Posterior vena cava (tissue), 2 donors: ENCODE results near the gene AGPAT2. TPM values are rescaled to one million over a fixed set of nuclear protein-coding genes. Genes with fewer than 3 reads are reported as not detected.

Experiments
- DNase-seq: peaks from one replicate; pipeline ENCODE4 v3.0.0-alpha.2; 2020; ENCODE audit warnings: low spot score
- intact Hi-C, 2 donors: fragments of 100-400 bp; cut with DNase I; formaldehyde crosslinking; loops; one replicate each; pipeline versions ENCODE4 v1.14.1 to v1.14.2; 2022 to 2023
- total RNA-seq, 2 donors: library from RNA; stranded (reverse); fragmentation: NEBNext Ultra II Directional; extraction: Animal tissue kit (Norgen Biotek cat#: 25700); gene quantifications; one replicate each; pipeline ENCODE4 v1.2.1, GENCODE V29; 2021
- donor health status: DM: yes; HTN: yes; CAD: no.
- donor health status: DM: yes; HTN: yes; CAD: no.

AGPAT2 gene
- total RNA-seq, 2 donors from 2014 or later, result 27.1 to 28.8 TPM

DNA sequence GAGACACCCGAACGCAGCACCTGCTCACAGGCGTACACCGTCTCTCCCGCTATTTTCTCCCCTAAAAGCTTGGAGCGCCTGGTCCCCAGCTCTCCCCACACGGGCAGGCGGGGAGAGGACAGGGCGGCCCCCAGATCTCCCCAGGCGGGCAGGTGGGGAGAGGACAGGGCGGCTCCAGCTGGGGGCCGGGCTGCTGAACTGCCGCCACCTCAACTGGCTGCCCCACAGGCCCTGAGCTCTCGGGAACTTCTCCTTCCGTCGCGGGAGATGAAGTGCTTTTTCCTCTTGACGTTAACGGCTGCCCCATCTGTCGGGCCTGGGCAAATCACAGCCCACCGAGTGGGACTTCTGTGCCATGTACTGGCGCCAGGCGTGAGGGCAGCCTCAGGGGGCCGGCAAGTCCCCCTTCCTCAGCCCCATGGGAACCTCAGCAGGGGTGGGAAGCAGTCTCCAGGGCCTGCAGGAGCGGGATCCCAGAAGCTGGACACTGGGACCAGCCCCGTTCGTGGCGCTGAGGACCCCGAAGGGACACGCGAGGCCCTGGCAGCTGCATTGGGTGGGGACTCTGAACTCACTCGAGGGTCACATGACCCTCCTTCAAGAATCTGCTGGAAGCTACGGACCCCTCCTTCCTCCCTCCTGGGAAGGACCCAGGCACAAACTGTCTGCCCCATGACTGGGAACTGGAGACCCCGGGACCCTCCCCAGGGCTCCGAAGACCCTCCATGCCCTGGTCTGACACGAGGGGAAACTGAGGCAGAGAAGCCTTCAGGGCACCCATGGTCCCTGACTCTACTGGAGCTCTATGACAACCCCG, 30.3 kb downstream of the AGPAT2 start:
- intact Hi-C loops, result no loop called here
- no peak for DNase-seq

DNA sequence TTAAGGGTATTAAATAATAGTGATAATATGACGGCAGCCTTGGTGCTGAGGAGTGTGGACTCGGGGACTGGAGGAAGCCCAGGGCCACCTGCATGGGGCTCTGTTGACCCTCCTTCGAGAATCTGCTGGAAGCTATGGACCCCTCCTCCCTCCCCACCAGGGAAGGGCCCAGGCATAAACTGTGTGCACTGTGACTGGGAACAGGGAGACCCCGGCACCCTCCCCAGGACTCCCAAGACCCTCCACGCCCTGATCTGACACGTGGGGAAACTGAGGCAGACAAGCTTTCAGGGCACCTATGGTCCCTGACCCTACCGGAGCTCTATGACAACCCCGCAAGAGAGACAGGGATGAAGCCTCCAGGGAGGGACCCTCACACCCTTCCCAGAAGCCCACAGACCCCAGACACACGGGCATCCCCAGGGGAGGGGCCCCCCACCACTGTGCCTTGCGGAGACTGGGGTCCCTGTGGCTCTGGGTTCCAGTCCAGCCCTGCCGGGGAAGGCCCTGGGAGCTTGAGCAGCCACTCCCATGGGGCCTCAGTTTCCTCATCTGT, 31.0 kb downstream of the AGPAT2 start:
- intact Hi-C loops, result no loop called here
- no peak for DNase-seq

DNA sequence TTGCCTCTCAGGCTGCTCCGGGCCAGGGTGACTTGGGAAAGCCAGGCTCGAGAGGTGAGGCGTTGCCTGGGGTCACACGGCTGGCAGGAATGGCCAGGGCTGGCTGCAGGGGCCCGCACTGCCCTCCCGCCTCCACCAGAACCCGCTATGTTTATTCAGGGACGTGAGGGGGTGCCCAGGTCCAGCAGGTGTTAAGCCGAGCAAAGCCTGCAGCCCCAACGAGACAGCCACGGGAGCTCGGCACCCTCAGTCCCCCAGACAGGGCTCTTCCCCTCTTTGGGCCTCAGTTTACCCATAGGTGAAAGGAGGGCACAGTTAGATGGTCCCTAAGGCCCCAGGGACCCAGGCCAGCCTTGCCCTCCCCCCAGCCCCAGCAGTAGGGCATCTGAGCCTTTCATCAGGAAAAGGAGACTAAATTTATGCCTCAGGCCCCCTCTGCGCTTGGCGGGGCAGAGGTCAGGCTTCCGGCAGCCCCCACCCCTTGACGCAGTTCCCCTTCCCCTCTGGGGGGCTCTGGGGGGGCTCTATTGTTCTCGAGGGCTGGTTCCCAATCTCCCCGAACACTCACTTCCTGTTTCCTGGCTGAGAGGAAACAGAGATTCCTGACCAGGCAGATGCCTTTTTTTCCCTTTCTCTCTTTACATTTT, 31.6 kb downstream of the AGPAT2 start:
- intact Hi-C loops, result no loop called here
- no peak for DNase-seq

DNA sequence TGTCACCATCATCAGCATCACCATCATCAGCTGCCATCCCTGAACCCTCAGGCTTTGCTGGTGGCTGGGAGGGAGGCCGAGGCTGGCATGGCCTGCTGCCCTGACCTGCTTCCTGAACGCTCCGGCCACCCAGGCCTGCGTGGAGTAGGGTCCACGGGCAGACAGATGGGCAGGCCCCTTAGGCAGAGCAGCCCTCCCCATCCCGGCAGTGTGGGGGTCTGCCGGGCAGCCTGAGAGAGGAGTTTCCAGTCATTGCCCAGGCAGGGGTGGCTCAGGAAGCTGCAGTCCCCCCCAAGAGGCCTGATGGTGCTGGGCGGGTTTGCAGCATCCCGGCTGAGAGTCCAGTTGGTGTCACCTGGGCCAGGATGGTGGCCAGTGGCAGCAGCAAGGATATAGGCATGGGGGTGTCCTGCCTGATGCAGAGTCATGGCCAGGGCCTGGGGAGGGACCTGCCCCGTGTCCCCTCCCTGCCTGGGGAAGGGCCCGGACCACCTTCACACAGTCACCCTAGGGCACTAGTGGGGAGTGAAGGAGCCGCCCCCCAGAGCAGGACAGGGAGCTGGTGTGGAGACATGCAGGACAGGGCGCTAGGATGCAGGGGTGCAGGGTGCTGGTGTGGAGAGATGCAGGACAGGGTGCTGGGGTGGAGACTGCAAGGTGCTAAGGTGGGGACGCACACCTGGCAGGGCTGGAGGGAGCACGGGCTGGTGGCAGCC, 32.3 kb downstream of the AGPAT2 start:
- no peak for DNase-seq
- intact Hi-C loops, result no loop called here

DNA sequence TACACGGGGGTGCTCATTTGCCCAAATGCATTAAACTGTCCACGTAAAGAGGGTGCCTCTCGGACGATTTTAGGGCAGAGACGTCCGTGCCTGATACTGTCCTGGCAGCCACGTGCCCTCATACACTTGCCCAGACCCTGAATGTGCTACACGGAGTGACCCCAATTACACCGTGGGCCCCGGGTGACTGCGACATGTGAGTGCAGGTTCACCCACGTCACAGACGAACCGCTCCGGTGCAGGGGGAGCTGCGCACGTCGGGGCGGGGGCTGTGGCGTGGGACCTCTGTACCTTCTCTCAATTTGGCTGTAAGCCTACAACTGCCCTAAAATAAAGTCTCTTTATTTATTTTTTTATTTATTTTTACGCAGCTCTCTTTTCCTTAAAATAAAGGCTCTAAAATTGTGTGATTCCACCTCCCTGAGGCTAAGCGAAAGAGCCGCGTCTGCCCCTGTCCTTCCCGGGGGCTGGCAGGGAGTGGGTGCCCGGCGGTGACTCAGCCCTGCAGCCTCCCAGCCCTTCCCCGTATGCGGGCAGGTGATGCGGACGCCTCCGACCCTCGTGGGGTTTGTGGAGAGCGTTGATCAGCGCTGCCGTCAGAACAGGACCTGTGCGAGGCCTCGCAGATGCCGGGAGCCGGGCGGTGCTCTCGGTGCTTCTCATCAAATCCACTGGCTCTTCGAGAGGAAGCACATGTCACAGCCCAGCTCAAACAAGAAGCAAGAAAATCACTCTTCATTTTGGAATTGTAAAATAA, 33.8 kb downstream of the AGPAT2 start:
- intact Hi-C loops, result no loop called here
- no peak for DNase-seq

DNA sequence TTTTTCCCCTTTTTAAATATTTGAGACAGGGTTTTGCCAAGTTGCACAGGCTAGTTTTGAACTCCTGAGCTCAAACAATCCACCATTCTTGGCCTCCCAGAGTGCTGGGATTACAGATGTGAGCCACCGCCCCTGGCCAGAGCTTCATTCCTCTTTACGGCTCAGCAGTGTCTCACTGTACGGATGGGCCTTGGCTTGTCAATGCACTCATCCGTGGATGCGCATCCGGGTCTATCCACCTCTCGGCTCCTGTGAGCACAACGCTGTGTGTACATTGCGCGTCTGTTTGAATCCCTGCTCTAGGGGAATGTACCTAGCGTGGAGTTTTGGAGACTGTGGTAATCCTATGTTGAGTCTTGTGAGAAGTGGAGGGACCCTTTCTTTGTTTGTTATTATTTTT, 35.4 kb downstream of the AGPAT2 start:
- intact Hi-C loops, result no loop called here
- DNase-seq, result no peak

DNA sequence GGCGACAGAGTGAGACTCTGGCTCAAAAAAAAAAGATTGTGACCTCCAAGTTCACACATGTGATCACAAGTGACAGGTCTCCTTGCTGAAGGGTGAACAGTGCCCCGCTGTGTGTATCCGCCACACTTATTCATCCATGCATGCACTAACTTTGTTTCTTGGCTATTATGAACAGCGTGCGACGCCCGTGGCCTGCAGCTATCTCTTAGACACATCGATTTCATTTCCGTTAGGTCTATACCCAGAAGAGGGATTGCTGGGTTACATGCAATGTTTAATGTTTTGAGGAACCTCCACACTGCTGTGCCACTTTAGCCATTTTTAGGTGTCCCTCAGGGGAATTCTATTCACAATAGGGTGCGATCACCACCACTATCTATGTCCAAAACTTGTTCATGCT, 36.6 kb downstream of the AGPAT2 start:
- intact Hi-C loops, result no loop called here

DNA sequence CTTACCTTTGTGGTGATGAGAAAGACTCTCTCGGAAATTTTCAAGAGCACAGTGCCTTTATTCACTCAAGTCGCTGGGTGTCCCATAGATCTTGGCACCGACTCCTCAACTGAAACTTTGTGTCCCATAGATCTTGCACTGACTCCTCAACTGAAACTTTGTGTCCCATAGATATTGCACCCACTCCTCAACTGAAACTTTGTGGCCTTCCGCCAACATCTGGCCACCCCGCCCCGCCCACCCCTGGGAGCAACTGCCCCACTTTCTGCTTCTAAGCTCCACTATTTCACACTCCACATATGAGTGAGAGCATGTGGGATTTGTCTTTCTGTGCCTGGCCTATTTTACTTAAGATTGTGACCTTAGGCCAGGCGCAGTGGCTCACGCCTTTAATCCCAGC, 37.2 kb downstream of the AGPAT2 start:
- no peak for DNase-seq
- intact Hi-C loops, result no loop called here

More for the DNA sequence above, 36.6 kb downstream of the AGPAT2 start:
- no peak for DNase-seq

DNA sequence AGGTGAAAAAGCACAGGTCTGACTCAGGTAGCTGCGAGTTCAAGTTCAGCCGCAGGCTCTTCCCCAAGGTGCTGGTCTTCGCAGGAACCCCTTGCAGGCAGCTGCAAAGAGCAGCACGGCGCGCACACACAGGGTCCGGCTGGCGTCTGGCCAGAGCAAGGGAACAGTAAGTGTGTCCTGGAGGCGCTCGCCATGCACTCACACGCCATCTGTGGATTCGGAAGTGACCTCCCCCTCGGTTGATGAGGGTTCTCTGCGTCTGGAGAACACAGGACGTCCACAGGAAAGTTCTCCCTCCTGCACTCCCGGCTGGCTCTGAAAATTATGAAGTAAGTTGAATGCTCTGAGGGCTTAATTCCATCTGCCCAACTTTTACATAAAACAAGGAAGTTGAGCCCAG, 38.5 kb downstream of the AGPAT2 start:
- intact Hi-C loops, result no loop called here
- no peak for DNase-seq

DNA sequence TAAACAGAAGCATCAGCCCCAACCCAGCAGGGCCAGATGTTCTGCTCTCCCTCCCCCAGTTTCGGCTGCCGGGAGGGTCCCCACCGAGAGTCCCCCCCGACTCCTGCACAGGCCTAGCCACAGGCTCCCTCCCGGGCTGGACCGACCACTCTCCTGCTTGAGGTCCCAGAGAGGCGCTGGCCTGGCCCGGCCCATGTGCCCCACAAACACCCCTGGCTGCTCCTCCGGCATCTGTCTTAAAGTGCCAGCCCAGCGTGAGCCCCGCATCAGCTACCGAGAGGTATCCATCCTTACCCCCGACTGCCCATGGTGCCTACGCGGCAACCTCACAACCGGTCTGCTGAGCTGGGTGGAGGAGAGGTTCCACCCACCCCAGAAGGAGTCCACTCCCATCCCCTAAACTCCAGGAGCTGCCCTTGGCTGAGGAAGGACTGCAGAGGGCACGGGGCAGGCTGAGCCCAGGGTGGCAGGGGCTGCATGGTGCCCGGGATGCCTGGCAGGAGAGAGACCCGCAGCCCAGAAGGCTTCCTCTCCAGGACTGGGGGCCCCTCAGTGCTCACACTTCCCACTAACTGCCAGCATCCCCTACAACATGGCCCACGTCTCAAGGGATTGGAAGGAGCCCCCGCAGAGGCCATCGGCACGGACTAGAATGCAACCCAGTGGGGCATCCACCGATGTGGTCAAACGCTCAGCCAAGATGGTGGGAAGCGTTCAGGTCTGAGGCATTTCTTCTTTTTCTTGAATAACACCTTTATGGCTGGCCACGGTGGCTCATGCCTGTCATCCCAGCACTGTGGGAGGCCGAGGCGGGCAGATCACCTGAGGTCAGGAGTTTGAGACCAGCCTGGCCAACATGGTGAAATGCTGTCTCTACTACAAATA, 40.2 kb downstream of the AGPAT2 start:
- no peak for DNase-seq
- intact Hi-C loops, result no loop called here

DNA sequence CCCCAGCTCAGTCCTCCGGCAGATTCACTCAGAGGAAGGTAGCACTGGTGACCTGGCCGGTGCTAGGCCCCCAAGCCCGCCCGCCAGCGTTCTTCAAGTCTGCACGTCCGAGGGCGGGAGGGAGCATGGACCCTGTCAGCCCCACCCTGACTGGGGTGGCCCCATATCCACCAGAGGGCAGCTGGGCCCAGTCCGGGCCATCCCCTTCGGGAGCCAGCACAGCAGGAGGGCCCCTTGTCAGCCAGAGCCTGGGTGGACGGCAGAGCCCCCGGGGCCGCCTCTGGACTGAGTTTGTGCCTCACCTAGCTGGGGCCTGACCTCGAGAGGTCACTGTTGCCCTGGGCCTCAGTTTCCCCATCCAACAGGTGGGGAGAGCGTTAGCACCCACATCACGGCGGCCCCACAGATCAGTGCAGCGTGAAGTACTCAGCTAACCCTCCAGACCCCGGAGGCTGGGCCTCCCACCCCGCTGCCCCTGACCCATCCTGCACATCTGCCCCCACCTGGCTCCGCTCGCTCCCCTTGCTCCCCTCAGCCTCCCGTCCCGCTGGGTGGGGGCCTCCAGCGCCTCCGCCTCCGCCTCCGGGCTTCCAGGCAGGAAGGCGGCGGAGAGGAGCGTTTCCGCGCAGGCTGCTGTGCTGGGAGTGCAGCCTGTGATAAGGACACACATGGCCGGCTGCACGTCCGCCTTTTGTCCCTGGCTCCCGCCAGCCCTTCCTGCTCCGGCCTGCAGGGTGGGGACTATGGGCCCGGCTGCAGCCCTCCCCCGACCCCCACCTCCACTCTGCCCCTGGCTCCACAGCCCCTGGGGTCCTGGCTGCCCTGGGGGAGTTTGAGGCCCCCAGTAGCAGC, 41.1 kb downstream of the AGPAT2 start:
- peak; percentile 93 for DNase-seq
- intact Hi-C loops, result no loop called here

DNA sequence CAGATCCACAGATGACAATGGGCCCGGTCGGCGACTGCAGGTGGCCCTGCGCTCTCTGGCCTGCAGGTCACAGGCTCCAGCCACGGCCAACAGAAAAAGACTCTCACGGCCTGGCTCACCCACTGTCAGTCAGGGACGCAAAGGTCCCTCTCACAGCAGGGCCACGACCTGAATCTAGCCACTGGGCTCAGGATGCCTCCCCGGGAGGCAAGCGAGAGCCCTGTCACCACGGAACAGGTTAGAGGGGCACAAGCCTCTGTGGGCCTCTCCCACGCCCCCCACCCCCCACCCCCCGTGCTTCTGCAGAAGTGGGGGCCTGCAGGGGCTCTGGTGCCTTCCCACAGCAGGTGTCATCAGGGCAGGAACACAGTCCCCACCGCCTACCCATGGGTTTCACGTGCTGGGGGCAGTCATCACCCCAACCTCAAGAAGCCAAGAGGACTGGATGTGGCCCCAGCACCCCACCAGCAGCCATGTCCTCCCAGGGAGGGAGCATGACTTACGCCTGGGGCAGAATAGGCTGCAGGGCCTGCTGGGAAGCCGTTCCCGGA, 41.8 kb downstream of the AGPAT2 start:
- intact Hi-C loops, result no loop called here
- no peak for DNase-seq

DNA sequence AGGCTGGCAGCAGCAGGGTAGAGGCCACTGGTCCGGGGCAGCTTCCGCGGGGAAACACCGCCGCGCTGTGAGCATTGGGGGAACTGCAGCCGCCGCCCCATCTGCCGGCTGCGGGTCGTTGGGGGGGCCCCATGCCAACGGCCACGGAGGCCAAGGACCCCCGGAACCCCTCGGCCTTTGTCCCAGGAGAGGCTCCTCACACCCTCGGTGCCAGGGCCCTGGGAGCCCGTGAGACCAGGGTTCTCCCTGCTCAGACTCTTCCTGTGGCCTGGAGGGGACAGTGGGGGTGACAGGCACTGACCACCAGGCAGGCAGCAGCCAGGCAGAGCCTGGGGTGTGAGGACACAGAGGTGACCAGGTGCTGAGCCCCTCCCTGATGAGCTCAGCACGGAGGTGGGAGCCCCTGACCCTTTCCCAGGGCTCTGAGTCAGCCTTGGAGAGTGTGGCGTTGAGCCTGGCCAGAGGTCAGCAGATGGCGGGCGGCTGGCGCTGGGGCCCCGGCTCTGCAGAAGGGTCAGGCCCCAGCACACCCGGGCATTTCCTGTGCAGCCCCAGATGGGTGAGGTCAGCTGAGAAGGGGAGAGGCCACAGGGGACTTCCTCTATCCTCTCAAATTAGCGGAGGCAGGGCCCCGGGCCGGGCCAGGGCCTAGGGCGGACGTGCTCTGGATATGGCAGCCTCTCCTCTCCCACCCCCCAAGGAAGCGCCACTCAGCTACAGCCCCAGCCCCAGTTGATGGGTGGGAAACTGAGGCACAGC, 42.5 kb downstream of the AGPAT2 start:
- intact Hi-C loops, result no loop called here
- peak; percentile 93 for DNase-seq

DNA sequence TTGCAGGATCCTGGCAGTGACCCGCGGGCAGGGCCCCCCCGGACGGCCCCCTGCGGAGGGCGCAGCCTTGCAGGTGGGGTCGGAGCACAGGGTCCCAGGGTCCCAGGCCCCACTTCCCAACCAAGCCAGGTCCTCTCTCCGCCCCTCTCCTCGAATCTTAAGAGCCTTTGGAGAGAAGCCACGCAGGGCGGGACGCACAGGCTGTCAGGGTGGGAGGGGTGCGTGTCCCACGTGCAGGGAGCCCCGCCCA, 43.0 kb downstream of the AGPAT2 start:
- intact Hi-C loops, result no loop called here
- DNase-seq, result peak; percentile 96

DNA sequence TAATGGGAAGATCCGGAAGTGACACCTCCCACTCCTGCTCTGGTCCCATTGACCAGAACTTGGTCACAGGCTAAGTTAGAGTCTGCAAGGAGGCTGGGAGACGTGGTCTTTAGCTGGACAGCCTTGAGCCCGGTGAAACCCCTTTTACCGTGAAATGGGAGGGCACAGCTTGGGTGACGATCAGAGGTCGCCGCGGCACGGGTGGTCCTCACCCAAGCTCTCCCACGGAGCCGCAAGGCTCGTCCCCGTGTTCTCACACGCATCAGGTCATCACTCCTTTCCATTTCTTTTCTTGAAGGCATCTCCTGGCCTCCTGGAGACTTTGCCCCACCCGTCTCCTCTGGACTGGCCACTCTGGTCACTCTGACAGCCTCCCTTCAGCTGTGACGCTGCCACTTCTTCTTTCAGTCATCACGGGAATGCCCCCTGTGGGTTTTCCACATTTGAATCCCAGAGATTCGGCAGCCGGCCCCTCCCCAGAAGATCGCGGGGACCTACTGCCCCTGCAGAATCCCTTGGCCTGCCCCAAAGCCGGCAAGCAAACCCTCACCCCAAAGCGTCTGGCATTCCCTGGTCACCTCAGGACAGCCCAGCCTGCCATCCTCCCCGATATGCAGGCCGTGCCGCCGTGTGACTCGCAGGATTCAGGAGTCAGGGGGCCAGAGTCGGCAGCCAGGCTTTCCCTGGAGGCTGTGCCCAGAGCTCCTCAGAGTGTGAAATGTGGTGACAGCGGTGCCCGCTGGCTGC, 43.5 kb downstream of the AGPAT2 start:
- intact Hi-C loops, result no loop called here
- DNase-seq, result no peak

DNA sequence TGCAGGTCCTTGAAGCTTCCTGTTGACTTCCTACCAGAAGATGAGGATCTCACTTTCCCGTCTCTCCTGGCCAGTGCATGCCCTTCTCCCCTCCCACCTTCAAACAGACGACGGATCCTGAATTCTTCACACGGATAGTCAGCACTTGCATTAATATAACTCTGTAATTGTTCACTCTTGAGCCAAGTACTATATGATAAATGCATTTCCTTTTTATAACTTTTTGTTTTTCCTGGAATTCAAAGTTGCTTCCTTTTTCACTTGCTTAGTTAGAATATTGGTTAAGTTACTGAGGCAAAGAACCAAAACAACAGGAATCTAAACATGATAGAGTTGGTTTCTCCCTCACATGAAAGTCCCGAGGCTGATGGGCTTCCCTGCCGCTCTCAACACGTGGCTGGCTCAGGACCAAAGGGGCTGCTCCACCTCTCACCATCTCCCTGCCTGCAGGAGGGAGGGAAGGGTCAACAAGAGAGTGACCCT, 44.8 kb downstream of the AGPAT2 start:
- intact Hi-C loops, result no loop called here
- DNase-seq, result no peak
